ENCODE results near the gene TNNT1.

Gene TNNT1

GRCh38 chr19:55119053-55119452 is 30.0 kb downstream of the TNNT1 start:
- DNase-seq (ENCODE audit: low read depth): no peak
- no peak overlapping the region for H3K4me3 ChIP-seq (ENCODE audit: low read depth, low read length)
- TF ChIP-seq, protein P1, sequence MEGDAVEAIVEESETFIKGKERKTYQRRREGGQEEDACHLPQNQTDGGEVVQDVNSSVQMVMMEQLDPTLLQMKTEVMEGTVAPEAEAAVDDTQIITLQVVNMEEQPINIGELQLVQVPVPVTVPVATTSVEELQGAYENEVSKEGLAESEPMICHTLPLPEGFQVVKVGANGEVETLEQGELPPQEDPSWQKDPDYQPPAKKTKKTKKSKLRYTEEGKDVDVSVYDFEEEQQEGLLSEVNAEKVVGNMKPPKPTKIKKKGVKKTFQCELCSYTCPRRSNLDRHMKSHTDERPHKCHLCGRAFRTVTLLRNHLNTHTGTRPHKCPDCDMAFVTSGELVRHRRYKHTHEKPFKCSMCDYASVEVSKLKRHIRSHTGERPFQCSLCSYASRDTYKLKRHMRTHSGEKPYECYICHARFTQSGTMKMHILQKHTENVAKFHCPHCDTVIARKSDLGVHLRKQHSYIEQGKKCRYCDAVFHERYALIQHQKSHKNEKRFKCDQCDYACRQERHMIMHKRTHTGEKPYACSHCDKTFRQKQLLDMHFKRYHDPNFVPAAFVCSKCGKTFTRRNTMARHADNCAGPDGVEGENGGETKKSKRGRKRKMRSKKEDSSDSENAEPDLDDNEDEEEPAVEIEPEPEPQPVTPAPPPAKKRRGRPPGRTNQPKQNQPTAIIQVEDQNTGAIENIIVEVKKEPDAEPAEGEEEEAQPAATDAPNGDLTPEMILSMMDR (IDR thresholded peaks at IDR 0.05; ENCODE audit: control insufficient read depth, extremely low read depth, insufficient read depth): no peak

DNA sequence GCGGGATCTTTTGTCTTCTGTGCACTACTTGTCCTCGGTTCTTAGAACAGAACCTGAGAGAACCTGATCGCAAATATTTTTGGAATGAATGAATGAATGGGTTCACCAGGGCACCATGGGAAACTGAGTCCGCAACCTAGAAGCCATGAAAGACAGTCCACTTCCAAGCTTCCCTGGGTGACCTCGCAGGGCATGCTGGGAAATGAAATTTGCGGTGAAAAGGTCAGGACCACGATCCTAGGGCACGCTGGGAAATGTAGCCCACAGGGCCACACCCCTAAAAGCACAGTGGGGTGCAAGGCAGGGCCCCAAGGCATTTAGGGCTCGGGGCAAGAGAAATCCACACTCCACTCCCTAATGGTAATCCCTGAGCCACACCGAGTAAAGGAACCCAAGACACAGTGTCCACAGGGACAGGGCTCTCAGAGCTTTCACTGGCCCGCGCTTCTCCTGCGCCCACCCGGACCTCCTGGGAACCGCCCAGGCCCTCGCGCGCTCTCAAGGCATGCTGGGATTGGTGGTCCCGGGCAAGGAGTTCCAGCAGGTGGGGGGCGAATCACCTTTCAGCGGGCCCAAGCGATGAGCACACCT is 30.5 kb downstream of the TNNT1 start:
- peak overlapping the region; percentile 75 for H3K4me3 ChIP-seq (ENCODE audit: low read depth, low read length)
- no peak for DNase-seq (ENCODE audit: low read depth)
- TF ChIP-seq, protein P1 (IDR thresholded peaks at IDR 0.05; ENCODE audit: control insufficient read depth, extremely low read depth, insufficient read depth): no peak

- H3K4me3 ChIP-seq (ENCODE audit: low read depth, low read length): peak overlapping the region; percentile 75
- DNase-seq (ENCODE audit: low read depth): peak; percentile 93
- TF ChIP-seq, protein P1 (IDR thresholded peaks at IDR 0.05; ENCODE audit: control insufficient read depth, extremely low read depth, insufficient read depth): no peak
Measured at GRCh38 chr19:55117663-55118391, 31.2 kb downstream of the TNNT1 start.

DNA sequence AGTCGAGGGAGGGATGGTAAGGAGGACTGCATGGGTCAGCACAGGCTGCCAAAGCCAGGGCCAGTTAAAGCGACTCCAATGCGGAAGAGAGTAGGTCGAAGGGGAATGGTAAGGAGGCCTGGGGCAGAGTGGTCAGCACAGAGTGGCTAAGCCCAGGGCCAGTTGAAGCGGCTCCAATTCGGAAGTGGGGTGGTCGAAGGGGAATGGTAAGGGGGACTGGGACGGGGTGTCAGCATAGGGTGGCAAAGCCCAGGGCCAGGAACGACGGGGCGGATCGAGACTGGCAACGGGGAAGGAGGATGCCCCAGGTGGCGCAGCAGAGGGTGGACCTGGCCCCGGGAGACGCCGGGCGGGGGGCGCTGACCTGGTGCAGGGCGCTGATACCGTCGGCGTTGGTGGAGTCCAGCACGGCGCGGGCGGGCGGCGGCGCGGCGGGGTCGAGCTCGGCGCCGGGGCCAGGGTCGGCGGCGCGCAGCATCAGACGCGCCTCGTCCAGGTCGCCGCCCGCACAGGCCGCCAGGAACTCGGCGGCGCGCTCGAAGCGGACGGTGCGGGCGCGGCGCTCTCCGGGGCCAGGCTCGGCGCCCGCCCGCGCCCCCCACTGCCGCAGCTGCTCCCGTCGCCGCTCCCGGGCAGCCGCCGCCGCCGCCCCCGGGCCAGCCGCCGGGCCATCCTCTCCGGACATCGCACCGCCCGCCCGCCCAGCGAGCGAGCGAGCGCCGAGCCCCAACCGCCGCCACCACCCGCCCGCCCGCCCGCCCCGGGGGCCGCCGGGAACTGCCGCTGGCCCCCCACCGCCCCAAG is 31.9 kb downstream of the TNNT1 start, which contains the start of gene PPP1R12C:
Gene PPP1R12C, minus strand, starts transcription at position 779 of the 804 bp plus-strand sequence. Its CDS starts 94 bp downstream, at position 685.
- H3K4me3 ChIP-seq (ENCODE audit: low read depth, low read length): peak within 1 kb of the TSS; percentile 75
- TF ChIP-seq, protein P1 (IDR thresholded peaks at IDR 0.05; ENCODE audit: control insufficient read depth, extremely low read depth, insufficient read depth): no peak

GRCh38 chr19:55116232-55116858 is 32.7 kb downstream of the TNNT1 start:
- TF ChIP-seq, protein P1 (IDR thresholded peaks at IDR 0.05; ENCODE audit: control insufficient read depth, extremely low read depth, insufficient read depth): no peak
- DNase-seq (ENCODE audit: low read depth): no peak
- H3K4me3 ChIP-seq (ENCODE audit: low read depth, low read length): peak overlapping the region; percentile 67

More for the DNA sequence above, 31.9 kb downstream of the TNNT1 start, which contains the start of gene PPP1R12C:
- no peak for DNase-seq (ENCODE audit: low read depth)

DNA sequence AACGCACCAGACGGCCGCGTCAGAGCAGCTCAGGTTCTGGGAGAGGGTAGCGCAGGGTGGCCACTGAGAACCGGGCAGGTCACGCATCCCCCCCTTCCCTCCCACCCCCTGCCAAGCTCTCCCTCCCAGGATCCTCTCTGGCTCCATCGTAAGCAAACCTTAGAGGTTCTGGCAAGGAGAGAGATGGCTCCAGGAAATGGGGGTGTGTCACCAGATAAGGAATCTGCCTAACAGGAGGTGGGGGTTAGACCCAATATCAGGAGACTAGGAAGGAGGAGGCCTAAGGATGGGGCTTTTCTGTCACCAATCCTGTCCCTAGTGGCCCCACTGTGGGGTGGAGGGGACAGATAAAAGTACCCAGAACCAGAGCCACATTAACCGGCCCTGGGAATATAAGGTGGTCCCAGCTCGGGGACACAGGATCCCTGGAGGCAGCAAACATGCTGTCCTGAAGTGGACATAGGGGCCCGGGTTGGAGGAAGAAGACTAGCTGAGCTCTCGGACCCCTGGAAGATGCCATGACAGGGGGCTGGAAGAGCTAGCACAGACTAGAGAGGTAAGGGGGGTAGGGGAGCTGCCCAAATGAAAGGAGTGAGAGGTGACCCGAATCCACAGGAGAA is 33.5 kb downstream of the TNNT1 start:
- TF ChIP-seq, protein P1 (IDR thresholded peaks at IDR 0.05; ENCODE audit: control insufficient read depth, extremely low read depth, insufficient read depth): no peak
- DNase-seq (ENCODE audit: low read depth): no peak
- peak overlapping the region; percentile 67; the same call in 1 of the 2 replicates for H3K4me3 ChIP-seq (ENCODE audit: low read depth, low read length)
